Central memory CD4-positive, alpha-beta T cell (primary cell): ENCODE results near the gene MYOD1.

Experiments
- DNase-seq: peaks from one replicate; pipeline ENCODE4 v3.0.0; 2022
- total RNA-seq, 3 experiments: gene quantifications; one replicate each; lab custom pipeline; 2026; lab: John Stamatoyannopoulos, UW

MYOD1 gene
- 0 reads per million in 3 experiments for total RNA-seq

GRCh38 chr11:17719028-17719937, at the start of gene MYOD1:
MYOD1 (plus strand) TSS chr11:17719571; CDS start chr11:17719783, 212 bp downstream.
- no peak for DNase-seq

- DNase-seq = no peak
Observed at GRCh38 chr11:17672469-17672868, 46.9 kb upstream of the MYOD1 start.

- DNase-seq = no peak
Observed at GRCh38 chr11:17673951-17674350, 45.4 kb upstream of the MYOD1 start.

- no peak for DNase-seq
Observed at GRCh38 chr11:17682848-17683247, 36.5 kb upstream of the MYOD1 start.

GRCh38 chr11:17683377-17684161, 35.8 kb upstream of the MYOD1 start:
- no peak for DNase-seq

- DNase-seq = no peak
Observed at GRCh38 chr11:17684550-17684949, 34.8 kb upstream of the MYOD1 start.

- DNase-seq = no peak
Observed at GRCh38 chr11:17686231-17686980, 33.0 kb upstream of the MYOD1 start.

GRCh38 chr11:17687946-17688670, 31.3 kb upstream of the MYOD1 start:
- DNase-seq = no peak

- no peak for DNase-seq
Observed at GRCh38 chr11:17691550-17691949, 27.8 kb upstream of the MYOD1 start.

GRCh38 chr11:17691976-17692375, 27.4 kb upstream of the MYOD1 start:
- no peak for DNase-seq

GRCh38 chr11:17692931-17693330, 26.4 kb upstream of the MYOD1 start:
- DNase-seq = no peak

- DNase-seq = no peak
Observed at GRCh38 chr11:17693531-17693930, 25.8 kb upstream of the MYOD1 start.

GRCh38 chr11:17694494-17695110, 24.8 kb upstream of the MYOD1 start:
- DNase-seq = no peak

GRCh38 chr11:17695454-17696441, 23.6 kb upstream of the MYOD1 start:
- DNase-seq = no peak

GRCh38 chr11:17696741-17697140, 22.6 kb upstream of the MYOD1 start:
- DNase-seq = no peak

- no peak for DNase-seq
Observed at GRCh38 chr11:17697175-17697949, 22.0 kb upstream of the MYOD1 start.

GRCh38 chr11:17699147-17700114, 19.9 kb upstream of the MYOD1 start:
- no peak for DNase-seq

- DNase-seq = no peak
Observed at GRCh38 chr11:17700991-17701390, 18.4 kb upstream of the MYOD1 start.
